ENCODE data around the gene CBY3. TPM values are rescaled to one million over a fixed set of nuclear protein-coding genes. Genes with fewer than 3 reads are reported as not detected.

Gene CBY3
- total and polyA plus RNA-seq, 2 of the 8 experiments (the other 6 are each of a cell fraction or from before 2014, with no cell fraction given) = 0.39 TPM

DNA sequence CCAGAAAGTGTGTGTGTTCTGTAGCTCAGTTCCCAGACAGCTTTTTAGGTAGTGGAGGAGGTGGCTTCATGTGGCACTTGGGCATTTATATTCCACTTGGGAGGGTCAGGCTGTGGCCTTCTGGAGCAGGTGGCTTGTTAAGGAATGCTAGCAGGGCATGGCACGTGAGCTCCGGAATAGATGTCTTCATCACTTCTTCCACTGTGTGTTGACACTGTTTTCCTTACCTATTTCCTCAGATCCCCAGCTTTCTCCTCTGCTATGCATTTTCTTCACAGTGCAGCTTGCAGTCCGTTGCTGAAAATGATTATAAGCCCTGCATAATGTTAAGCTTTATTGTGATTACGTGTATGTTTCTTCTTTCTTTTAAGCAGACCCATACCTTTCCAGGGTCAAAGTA is 48.5 kb upstream of the CBY3 start:
- no peak overlapping the region for H3K56ac ChIP-seq (replicated peaks; ENCODE audit: insufficient read length, low read depth, low read length)
- FAIRE-seq (no peak), DNase-seq (ENCODE audit: low read depth in 1 of 2, low spot score in 2 of 2) (no peak)
- H3K4me3 ChIP-seq (ENCODE audit: extremely low read depth in 1 of 4, insufficient read depth in 2 of 4, low read depth in 3 of 4, low read length in 4 of 4) = no peak overlapping the region
- no peak overlapping the region for H2BK12ac ChIP-seq (ENCODE audit: low read depth, low read length)
- H2AFZ ChIP-seq (ENCODE audit: low read length) = no peak overlapping the region
- no peaks in the 10 kb centered on the region for H3K9me3 ChIP-seq (ENCODE audit: insufficient read depth in 2 of 2, low read depth in 1 of 2, low read length in 1 of 2)
- H4K5ac ChIP-seq (ENCODE audit: insufficient read length, low read depth, low read length) = no peak overlapping the region
- H3K14ac ChIP-seq (ENCODE audit: insufficient read length) = no peak overlapping the region
- H2BK15ac ChIP-seq (ENCODE audit: low read length) = no peak overlapping the region
- H2BK20ac ChIP-seq (ENCODE audit: low read length) = no peak overlapping the region
- H2BK120ac ChIP-seq (replicated peaks; ENCODE audit: low read depth, low read length) = no peak overlapping the region
- no peak overlapping the region for H3K27ac ChIP-seq (ENCODE audit: low read depth, low read length)
- H3K9ac ChIP-seq (replicated peaks in 1 of 4; ENCODE audit: extremely low read depth in 1 of 4, low read depth in 3 of 4, low read length in 3 of 4) = no peak overlapping the region
- H3K27me3 ChIP-seq (replicated peaks in 1 of 4; ENCODE audit: control insufficient read depth in 3 of 4, extremely low read depth in 1 of 4, insufficient read depth in 3 of 4, low read length in 3 of 4) = no peaks in the 10 kb centered on the region
- CTCF ChIA-PET (ENCODE audit: partially characterized antibody) = interaction anchor here (0.7 to 1.3 kb wide), 2 partner anchors 33 to 40 kb away, joined by 4 to 5 read pairs; no protein-coding TSS in a partner anchor
- H3K23me2 ChIP-seq (ENCODE audit: low read depth, low read length) = peaks cover 4% of the 10 kb centered on the region; the same call in 1 of the 2 replicates
- no peak overlapping the region for H3K23ac ChIP-seq (ENCODE audit: insufficient read length)
- H3K36me3 ChIP-seq (ENCODE audit: control insufficient read depth in 2 of 4, insufficient read depth in 4 of 4, low read length in 3 of 4) = peaks cover 35 to 65% (median 47%) of the 10 kb centered on the region in 4 experiments
- WGBS, 2 experiments (ENCODE audit: extremely low coverage in 1 of 2, insufficient coverage in 1 of 2, insufficient read length in 1 of 2, insufficient replicate concordance in 2 of 2, low coverage in 1 of 2, low lambda C conversion rate in 2 of 2, missing lambda C conversion rate in 1 of 2) = 94% methylated on average over 4 of the region's 4 CpGs; no CpG with 5 or more reads in 1 of the 2 experiments
- H3K79me1 ChIP-seq (ENCODE audit: low read depth, low read length) = no peaks in the 10 kb centered on the region; the same call in 1 of the 2 replicates
- H2AK5ac ChIP-seq (ENCODE audit: low read depth, low read length) = no peak overlapping the region
- peaks cover 2 to 14% of the 10 kb centered on the region in 2 experiments for H3K79me2 ChIP-seq (ENCODE audit: control insufficient read depth in 1 of 2, insufficient read depth in 2 of 2, low read length in 2 of 2)
- H3K4me2 ChIP-seq (ENCODE audit: insufficient read depth in 1 of 2, low read depth in 2 of 2, low read length in 2 of 2) = no peak overlapping the region
- H3K4me1 ChIP-seq (replicated peaks in 1 of 4; ENCODE audit: control insufficient read depth in 3 of 4, insufficient read depth in 4 of 4, low read length in 3 of 4) = peaks cover 0 to 3% (median 1%) of the 10 kb centered on the region in 4 experiments; a peak in 2 of 7 replicates
- POLR2A ChIA-PET (ENCODE audit: partially characterized antibody) = interaction anchor here (0.5 to 7.4 kb wide), 8 partner anchors 9 to 118 kb away, joined by 3 to 60 read pairs (median 3); no protein-coding TSS in a partner anchor
- H4K91ac ChIP-seq (replicated peaks; ENCODE audit: insufficient read length, low read length) = no peak overlapping the region
- no peak overlapping the region for H3K18ac ChIP-seq (ENCODE audit: extremely low read depth, low read length)
- H3K4ac ChIP-seq (replicated peaks; ENCODE audit: insufficient read length, low read depth, low read length) = no peak overlapping the region
- no peak overlapping the region for H2BK5ac ChIP-seq (ENCODE audit: low read depth, low read length)
- peaks cover 3 to 6% of the 10 kb centered on the region in 2 experiments for H4K20me1 ChIP-seq (replicated peaks in 1 of 2; ENCODE audit: control insufficient read depth in 1 of 2, insufficient read depth in 2 of 2, low read length in 2 of 2)
- no peak overlapping the region for H4K8ac ChIP-seq (ENCODE audit: extremely low read depth, insufficient read depth, low read length)
- TF ChIP-seq JUN (IDR thresholded peaks at IDR 0.05; ENCODE audit: low read depth, low read length) = no peak
- TF ChIP-seq FOSL1 (IDR thresholded peaks at IDR 0.05; ENCODE audit: insufficient read depth, low read depth, low read length) = no peak
- no peak for TF ChIP-seq SIN3A (conservative IDR thresholded peaks at IDR 0.05 in 1 of 2, IDR thresholded peaks at IDR 0.05 in 1 of 2; ENCODE audit: low read depth in 1 of 2, low read length in 2 of 2)
- TF ChIP-seq, protein P1, sequence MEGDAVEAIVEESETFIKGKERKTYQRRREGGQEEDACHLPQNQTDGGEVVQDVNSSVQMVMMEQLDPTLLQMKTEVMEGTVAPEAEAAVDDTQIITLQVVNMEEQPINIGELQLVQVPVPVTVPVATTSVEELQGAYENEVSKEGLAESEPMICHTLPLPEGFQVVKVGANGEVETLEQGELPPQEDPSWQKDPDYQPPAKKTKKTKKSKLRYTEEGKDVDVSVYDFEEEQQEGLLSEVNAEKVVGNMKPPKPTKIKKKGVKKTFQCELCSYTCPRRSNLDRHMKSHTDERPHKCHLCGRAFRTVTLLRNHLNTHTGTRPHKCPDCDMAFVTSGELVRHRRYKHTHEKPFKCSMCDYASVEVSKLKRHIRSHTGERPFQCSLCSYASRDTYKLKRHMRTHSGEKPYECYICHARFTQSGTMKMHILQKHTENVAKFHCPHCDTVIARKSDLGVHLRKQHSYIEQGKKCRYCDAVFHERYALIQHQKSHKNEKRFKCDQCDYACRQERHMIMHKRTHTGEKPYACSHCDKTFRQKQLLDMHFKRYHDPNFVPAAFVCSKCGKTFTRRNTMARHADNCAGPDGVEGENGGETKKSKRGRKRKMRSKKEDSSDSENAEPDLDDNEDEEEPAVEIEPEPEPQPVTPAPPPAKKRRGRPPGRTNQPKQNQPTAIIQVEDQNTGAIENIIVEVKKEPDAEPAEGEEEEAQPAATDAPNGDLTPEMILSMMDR (IDR thresholded peaks at IDR 0.05; ENCODE audit: control extremely low read depth in 1 of 3, insufficient read depth in 1 of 3, low read depth in 1 of 3, low read length in 3 of 3) = no peak
- TF ChIP-seq TEAD4 (IDR thresholded peaks at IDR 0.05; ENCODE audit: low read depth, low read length) = no peak
- no peak for TF ChIP-seq RBBP5 (IDR thresholded peaks at IDR 0.05; ENCODE audit: borderline replicate concordance, low read depth, low read length)
- TF ChIP-seq RNF2 (IDR thresholded peaks at IDR 0.05; ENCODE audit: borderline replicate concordance, low read depth, low read length, missing control alignments, poor library complexity, severe bottlenecking) = no peak
- TF ChIP-seq CBX8 (IDR thresholded peaks at IDR 0.05; ENCODE audit: borderline replicate concordance, low read depth, low read length) = no peak
- TF ChIP-seq HDAC6 (IDR thresholded peaks at IDR 0.05; ENCODE audit: low read depth, low read length) = no peak
- TF ChIP-seq, protein P2, sequence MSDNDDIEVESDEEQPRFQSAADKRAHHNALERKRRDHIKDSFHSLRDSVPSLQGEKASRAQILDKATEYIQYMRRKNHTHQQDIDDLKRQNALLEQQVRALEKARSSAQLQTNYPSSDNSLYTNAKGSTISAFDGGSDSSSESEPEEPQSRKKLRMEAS (IDR thresholded peaks at IDR 0.05) = no peak
